Stomach (tissue), 4 donors: ENCODE results near the gene ZFP36.

Source experiments
- CTCF ChIP-seq, 7 experiments: fragments of 450-650 bp in 4 of 7; fragments of 200-600 bp in 3 of 7; sonication (generic) in 3 of 7; IDR thresholded peaks; one replicate each; pipeline ENCODE4 v1.5.1; 2016 to 2019; ENCODE audit warnings: antibody characterized with exemption in 7 of 7, control low read depth in 2 of 7, mild to moderate bottlenecking in 1 of 7
- POLR2A ChIP-seq, 4 donors: fragments of 450-650 bp; IDR thresholded peaks; one replicate each; pipeline ENCODE4 v1.6.1; 2016; ENCODE audit warnings: antibody characterized with exemption in 4 of 4, control low read depth in 2 of 4, mild to moderate bottlenecking in 1 of 4, moderate library complexity in 1 of 4
- POLR2AphosphoS5 ChIP-seq, 3 donors: sonication (generic); formaldehyde crosslinking; IDR thresholded peaks; one replicate each; pipeline ENCODE4 v1.6.1; 2016; ENCODE audit warnings: antibody characterized with exemption in 3 of 3

GRCh38 chr19:39411832-39412099 lies 5.1 kb downstream of the ZFP36 start:
- TF ChIP-seq POLR2A (IDR thresholded peaks at IDR 0.05) = no peak
- TF ChIP-seq CTCF (IDR thresholded peaks at IDR 0.05) = peak in 6 of 7 experiments; percentile 79 to 99 (median 94)
- TF ChIP-seq POLR2AphosphoS5 (IDR thresholded peaks at IDR 0.05) = no peak
